Natural killer cell (primary cell): Measurements from ENCODE around the gene GAL3ST3. TPM values are rescaled to one million over a fixed set of nuclear protein-coding genes. Genes with fewer than 3 reads are reported as not detected.

ENCODE experiments used
- ATAC-seq, 3 donors: fragments of 150-1000 bp in 2 of 3; fragments of 200-7000 bp in 1 of 3; cut with Tn5 transposase; 1 replicate in 1 of 3; 2 replicates in 2 of 3; pipeline ENCODE4 v1.10.0; 2021; ENCODE audit warnings: mild to moderate bottlenecking in 2 of 3, moderate library complexity in 2 of 3
- DNase-seq, 2 donors: peaks; one replicate each; pipeline versions ENCODE4 v3.0.0 to v3.0.0-alpha.2; 2013 to 2021; ENCODE audit warnings: mixed read lengths in 1 of 2
- H3K27ac ChIP-seq: one replicate; pipeline ENCODE4 v1.5.1; 2013; ENCODE audit warnings: mild to moderate bottlenecking, low read length
- H3K27me3 ChIP-seq: one replicate; pipeline ENCODE4 v1.6.1; 2013; ENCODE audit warnings: low read length; ENCODE audit not compliant: control insufficient read depth, insufficient read depth
- H3K36me3 ChIP-seq: one replicate; pipeline ENCODE4 v1.6.1; 2013; ENCODE audit warnings: low read length; ENCODE audit not compliant: control insufficient read depth, insufficient read depth
- H3K4me1 ChIP-seq: one replicate; pipeline ENCODE4 v1.6.1; 2013; ENCODE audit warnings: low read length; ENCODE audit not compliant: control insufficient read depth, insufficient read depth
- H3K4me3 ChIP-seq: one replicate; pipeline ENCODE4 v1.5.1; 2013; ENCODE audit warnings: low read length
- H3K9me3 ChIP-seq: one replicate; pipeline ENCODE4 v1.6.1; 2013; ENCODE audit warnings: low read length; ENCODE audit not compliant: control insufficient read depth, insufficient read depth
- H3K27ac Mint-ChIP-seq, 2 donors: one replicate each; pipeline ENCODE4 v1.8.0; 2022; ENCODE audit warnings: mild to moderate bottlenecking in 2 of 2, mixed read lengths in 2 of 2, moderate library complexity in 1 of 2
- H3K27me3 Mint-ChIP-seq, 2 donors: one replicate each; pipeline ENCODE4 v1.8.0; 2022; ENCODE audit warnings: low read depth in 2 of 2, mixed read lengths in 2 of 2
- H3K36me3 Mint-ChIP-seq: one replicate; pipeline ENCODE4 v1.8.0; 2022; ENCODE audit warnings: mixed read lengths
- H3K4me1 Mint-ChIP-seq, 2 donors: one replicate each; pipeline ENCODE4 v1.8.0; 2022; ENCODE audit warnings: mixed read lengths in 2 of 2
- H3K4me3 Mint-ChIP-seq: one replicate; pipeline ENCODE4 v1.8.0; 2022; ENCODE audit warnings: mild to moderate bottlenecking, moderate library complexity, mixed read lengths
- H3K9me3 Mint-ChIP-seq, 2 donors: one replicate each; pipeline ENCODE4 v1.8.0; 2022; ENCODE audit warnings: mixed read lengths in 2 of 2
- CTCF ChIP-seq: fragments of 200-600 bp; IDR thresholded peaks from one replicate; pipeline ENCODE4 v1.8.0; 2022; ENCODE audit warnings: antibody characterized with exemption
- WGBS: methylation state at CpG from one replicate; pipeline ENCODE4 v1.1.7; 2013; ENCODE audit warnings: missing lambda C conversion rate; ENCODE audit not compliant: insufficient coverage; 5-methylcytosine and 5-hydroxymethylcytosine counted together
- intact Hi-C: fragments of 100-400 bp; cut with micrococcal nuclease; formaldehyde crosslinking; loops from one replicate; pipeline ENCODE4 v1.14.2; 2022
- total RNA-seq, 4 donors: library from RNA; stranded (reverse); fragments of 120-200 nt in 1 of 4; gene quantifications; one replicate each; pipeline versions ENCODE4 v1.2.3 to v1.2.4, GENCODE V29; 2013 to 2022

GAL3ST3 gene
- total RNA-seq, 3 donors from 2014 or later (not counting 1 experiment from before 2014, with no cell fraction given), result not detected

GRCh38 chr11:66051766-66052663, 3.1 kb upstream of the GAL3ST3 start, which contains the start of gene SF3B2:
SF3B2 (plus strand) TSS chr11:66052364; CDS start chr11:66052385, 21 bp downstream.
- peaks cover 23% of the 10 kb centered on the region for H3K4me1 ChIP-seq
- H3K36me3 ChIP-seq, result peaks cover 26% of the 10 kb centered on the region
- H3K9me3 ChIP-seq, result no peaks in the 10 kb centered on the region
- under 1% methylated on average over 84 of the region's 84 CpGs for WGBS
- peak; percentile 90 to 98 for DNase-seq
- H3K27me3 ChIP-seq, result peaks cover 3% of the 10 kb centered on the region
- Mint-ChIP-seq H3K36me3 (no peaks in the 10 kb centered on the region), H3K4me3 (peak within 1 kb of the TSS; percentile 100), H3K27me3 (peaks cover 0 to 11% of the 10 kb centered on the region in 2 donors), H3K9me3 (no peaks in the 10 kb centered on the region), H3K4me1 (peaks cover 27 to 34% of the 10 kb centered on the region in 2 donors), H3K27ac (peak within 1 kb of the TSS; percentile 98)
- intact Hi-C loops, result loop anchor here (1.0 kb wide), 1 partner anchor 18 kb away; the partner anchor contains the start of gene PACS1
- TF ChIP-seq CTCF, result no peak
- peak within 1 kb of the TSS; percentile 69 for H3K27ac ChIP-seq
- H3K4me3 ChIP-seq, result peak within 1 kb of the TSS; percentile 97
- ATAC-seq, result peak; percentile 93 to 98 (median 96)

GRCh38 chr11:66051371-66051765, 2.4 kb upstream of the GAL3ST3 start:
- H3K9me3 ChIP-seq, result no peaks in the 10 kb centered on the region
- Mint-ChIP-seq H3K27me3 (peaks cover 0 to 11% of the 10 kb centered on the region in 2 donors), H3K27ac (peak overlapping the region; percentile 98), H3K9me3 (no peaks in the 10 kb centered on the region), H3K36me3 (no peaks in the 10 kb centered on the region), H3K4me1 (peaks cover 27 to 34% of the 10 kb centered on the region in 2 donors), H3K4me3 (peak overlapping the region; percentile 89)
- peaks cover 19% of the 10 kb centered on the region for H3K36me3 ChIP-seq
- intact Hi-C loops, result no loop called here
- no peak for TF ChIP-seq CTCF
- H3K27ac ChIP-seq, result peak overlapping the region; percentile 69
- no peak for DNase-seq
- no peak for ATAC-seq
- 50% methylated on average over 11 of the region's 12 CpGs for WGBS
- H3K4me1 ChIP-seq, result peaks cover 23% of the 10 kb centered on the region
- peak overlapping the region; percentile 97 for H3K4me3 ChIP-seq
- peaks cover 3% of the 10 kb centered on the region for H3K27me3 ChIP-seq

DNA sequence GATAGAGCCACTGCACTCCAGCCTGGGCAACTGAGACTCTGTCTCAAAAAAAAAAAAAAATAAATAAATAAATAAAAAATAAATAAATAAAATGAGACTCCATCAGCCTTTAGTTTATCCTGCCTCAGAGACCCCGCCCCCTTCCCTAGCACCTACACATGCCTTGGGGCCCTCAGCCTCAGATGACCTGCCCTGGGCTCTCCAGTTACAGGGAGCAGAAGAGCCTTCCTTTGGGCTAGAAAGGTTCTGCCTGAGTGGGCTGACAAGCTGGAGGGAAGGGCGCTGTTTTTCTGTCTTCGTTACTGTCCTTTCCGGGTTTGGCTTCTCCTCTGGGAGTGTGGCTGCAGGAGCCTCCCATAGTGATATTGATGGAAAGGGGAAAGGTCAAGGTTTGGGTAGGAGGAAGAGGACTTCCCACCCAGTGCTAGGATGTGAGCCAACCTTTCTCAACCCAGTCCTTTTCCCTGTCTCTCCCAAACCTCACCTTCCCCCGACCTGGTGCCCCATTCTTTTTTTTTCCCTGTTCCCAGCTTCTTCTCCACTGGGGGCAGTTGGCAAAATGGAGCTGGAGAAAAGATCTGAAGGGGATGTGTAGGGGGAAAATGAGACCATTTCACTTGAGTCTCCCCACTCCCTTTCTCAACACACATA, 1.7 kb upstream of the GAL3ST3 start:
- Mint-ChIP-seq H3K27me3 (peaks cover 0 to 11% of the 10 kb centered on the region in 2 donors), H3K36me3 (no peaks in the 10 kb centered on the region), H3K9me3 (no peaks in the 10 kb centered on the region), H3K27ac (peak overlapping the region; percentile 98), H3K4me1 (peaks cover 27 to 34% of the 10 kb centered on the region in 2 donors), H3K4me3 (peak overlapping the region; percentile 89)
- Histone ChIP-seq H3K27ac (no peak overlapping the region), H3K36me3 (peaks cover 15% of the 10 kb centered on the region), H3K9me3 (no peaks in the 10 kb centered on the region), H3K27me3 (peaks cover 3% of the 10 kb centered on the region), H3K4me1 (peaks cover 23% of the 10 kb centered on the region), H3K4me3 (no peak overlapping the region)
- ATAC-seq, result no peak
- no peak for DNase-seq
- intact Hi-C loops, result no loop called here
- no peak for TF ChIP-seq CTCF
- 100% methylated on average over 4 of the region's 5 CpGs for WGBS
